PFSK-1 (cell line): ENCODE measurements around the gene LILRB2.

Experiments
- FOXP2 ChIP-seq: optimal IDR thresholded peaks from 2 replicates; pipeline ENCODE3; 2011; ENCODE audit warnings: borderline replicate concordance, control low read depth, inconsistent platforms; ENCODE audit not compliant: insufficient read depth; ENCODE audit errors: extremely low read length, extremely low read depth
- POLR2AphosphoS5 ChIP-seq: IDR thresholded peaks from 2 replicates; pipeline ENCODE4 v1.6.1; 2012; ENCODE audit warnings: low read depth, mild to moderate bottlenecking, control low read depth, low read length, moderate library complexity
- SIN3A ChIP-seq: IDR thresholded peaks from 2 replicates; pipeline ENCODE4 v1.6.1; 2012; ENCODE audit warnings: mild to moderate bottlenecking, low read length, moderate library complexity, borderline replicate concordance; ENCODE audit not compliant: insufficient read depth
- TAF1 ChIP-seq: IDR thresholded peaks from 2 replicates; pipeline ENCODE4 v1.6.1; 2012; ENCODE audit warnings: low read length, control low read depth, borderline replicate concordance; ENCODE audit not compliant: insufficient read depth
- TF ChIP-seq, protein P1 (sequence below), 2 experiments: IDR thresholded peaks; 2 replicates each; pipeline versions ENCODE4 v1.6.1 to v1.8.0; 2011 to 2012; ENCODE audit warnings: low read depth in 2 of 2, low read length in 2 of 2, control low read depth in 1 of 2, inconsistent platforms in 1 of 2, mild to moderate bottlenecking in 1 of 2, moderate library complexity in 1 of 2; ENCODE audit not compliant: insufficient read depth in 1 of 2

DNA sequence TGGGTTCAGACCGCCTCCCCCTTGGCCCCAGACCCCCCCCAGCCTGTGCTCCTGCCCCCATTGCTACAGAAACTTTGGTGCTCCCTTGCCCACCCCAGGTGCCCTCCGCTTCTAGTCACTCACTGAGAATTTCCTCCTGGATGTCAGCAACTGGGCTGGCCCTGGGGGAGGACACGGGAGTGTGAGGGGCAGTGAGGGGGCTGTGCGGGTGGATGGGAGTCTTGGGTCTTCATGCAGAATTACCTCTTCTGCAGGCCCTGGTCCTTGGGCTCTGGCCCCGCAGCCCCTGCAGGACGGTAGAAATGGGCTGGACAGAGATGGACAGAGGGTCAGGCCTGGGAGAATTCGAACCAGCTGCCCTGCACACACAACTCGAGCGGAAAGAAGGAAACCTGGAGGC is 28.7 kb downstream of the LILRB2 start:
- no peak for TF ChIP-seq POLR2AphosphoS5
- TF ChIP-seq, protein P1, sequence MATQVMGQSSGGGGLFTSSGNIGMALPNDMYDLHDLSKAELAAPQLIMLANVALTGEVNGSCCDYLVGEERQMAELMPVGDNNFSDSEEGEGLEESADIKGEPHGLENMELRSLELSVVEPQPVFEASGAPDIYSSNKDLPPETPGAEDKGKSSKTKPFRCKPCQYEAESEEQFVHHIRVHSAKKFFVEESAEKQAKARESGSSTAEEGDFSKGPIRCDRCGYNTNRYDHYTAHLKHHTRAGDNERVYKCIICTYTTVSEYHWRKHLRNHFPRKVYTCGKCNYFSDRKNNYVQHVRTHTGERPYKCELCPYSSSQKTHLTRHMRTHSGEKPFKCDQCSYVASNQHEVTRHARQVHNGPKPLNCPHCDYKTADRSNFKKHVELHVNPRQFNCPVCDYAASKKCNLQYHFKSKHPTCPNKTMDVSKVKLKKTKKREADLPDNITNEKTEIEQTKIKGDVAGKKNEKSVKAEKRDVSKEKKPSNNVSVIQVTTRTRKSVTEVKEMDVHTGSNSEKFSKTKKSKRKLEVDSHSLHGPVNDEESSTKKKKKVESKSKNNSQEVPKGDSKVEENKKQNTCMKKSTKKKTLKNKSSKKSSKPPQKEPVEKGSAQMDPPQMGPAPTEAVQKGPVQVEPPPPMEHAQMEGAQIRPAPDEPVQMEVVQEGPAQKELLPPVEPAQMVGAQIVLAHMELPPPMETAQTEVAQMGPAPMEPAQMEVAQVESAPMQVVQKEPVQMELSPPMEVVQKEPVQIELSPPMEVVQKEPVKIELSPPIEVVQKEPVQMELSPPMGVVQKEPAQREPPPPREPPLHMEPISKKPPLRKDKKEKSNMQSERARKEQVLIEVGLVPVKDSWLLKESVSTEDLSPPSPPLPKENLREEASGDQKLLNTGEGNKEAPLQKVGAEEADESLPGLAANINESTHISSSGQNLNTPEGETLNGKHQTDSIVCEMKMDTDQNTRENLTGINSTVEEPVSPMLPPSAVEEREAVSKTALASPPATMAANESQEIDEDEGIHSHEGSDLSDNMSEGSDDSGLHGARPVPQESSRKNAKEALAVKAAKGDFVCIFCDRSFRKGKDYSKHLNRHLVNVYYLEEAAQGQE (IDR thresholded peaks at IDR 0.05; ENCODE audit: insufficient read depth in 1 of 2, low read depth in 2 of 2, low read length in 2 of 2): no peak
- TF ChIP-seq TAF1: no peak
- no peak for TF ChIP-seq SIN3A
- TF ChIP-seq FOXP2: no peak
